GM20000 (cell line): ENCODE measurements around the gene ADARB2.

Source experiments
- DNase-seq: peaks from one replicate; pipeline ENCODE4 v3.0.0; 2012; ENCODE audit warnings: low spot score
- CTCF ChIP-seq: IDR thresholded peaks from 2 replicates; pipeline ENCODE4 v1.5.1; 2012; ENCODE audit warnings: mild to moderate bottlenecking, control low read depth; ENCODE audit errors: extremely low read depth, missing control alignments

Gene ADARB2

GRCh38 chr10:1658658-1659057 lies 78.7 kb downstream of the ADARB2 start:
- TF ChIP-seq CTCF = no peak
- no peak for DNase-seq

DNA sequence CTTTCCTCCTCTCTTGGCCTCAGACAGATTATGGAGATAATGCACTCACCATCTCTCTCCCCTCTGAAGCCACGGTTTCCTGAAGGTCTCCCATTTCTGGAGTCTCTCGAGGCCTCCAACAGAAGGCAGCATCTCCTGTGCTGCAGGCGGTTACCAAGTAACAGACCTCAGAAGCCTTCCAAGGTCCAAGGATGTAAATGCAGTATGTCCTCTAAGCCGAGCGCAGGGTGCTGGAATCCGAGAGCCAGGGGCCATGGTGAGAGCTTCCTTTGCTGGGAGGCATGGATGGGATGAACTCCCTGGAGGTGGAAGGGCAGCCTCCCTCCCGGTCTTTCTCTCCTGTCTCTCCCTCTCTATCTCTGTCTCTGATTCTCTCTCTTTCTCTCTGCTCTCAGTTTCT lies 79.8 kb downstream of the ADARB2 start:
- TF ChIP-seq CTCF = no peak
- no peak for DNase-seq

- no peak for DNase-seq
- TF ChIP-seq CTCF = no peak
Observed at GRCh38 chr10:1655367-1655766, 82.0 kb downstream of the ADARB2 start.

- TF ChIP-seq CTCF = no peak
- DNase-seq = no peak
Observed at GRCh38 chr10:1654811-1655356, 82.4 kb downstream of the ADARB2 start.

DNA sequence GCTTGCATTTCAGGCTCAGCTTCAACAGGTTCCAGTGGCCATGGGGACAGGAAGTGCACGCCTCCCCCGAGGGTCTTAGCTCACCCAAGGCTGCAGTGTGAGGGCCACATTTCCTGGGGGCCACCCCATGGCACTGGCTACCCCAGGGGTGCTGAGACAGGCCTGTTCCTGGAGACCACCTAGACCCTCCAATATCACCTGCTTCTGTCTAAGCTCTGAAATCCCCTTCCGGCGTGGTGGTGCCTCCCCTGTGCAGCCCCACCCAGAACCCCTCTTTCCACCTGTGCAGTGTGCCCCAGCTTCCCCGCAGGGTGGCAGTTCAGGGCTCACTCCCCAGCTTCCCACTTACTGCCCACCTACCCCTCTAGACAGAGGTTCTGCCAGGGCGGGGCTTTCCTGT lies 83.1 kb downstream of the ADARB2 start:
- TF ChIP-seq CTCF = no peak
- DNase-seq = no peak

DNA sequence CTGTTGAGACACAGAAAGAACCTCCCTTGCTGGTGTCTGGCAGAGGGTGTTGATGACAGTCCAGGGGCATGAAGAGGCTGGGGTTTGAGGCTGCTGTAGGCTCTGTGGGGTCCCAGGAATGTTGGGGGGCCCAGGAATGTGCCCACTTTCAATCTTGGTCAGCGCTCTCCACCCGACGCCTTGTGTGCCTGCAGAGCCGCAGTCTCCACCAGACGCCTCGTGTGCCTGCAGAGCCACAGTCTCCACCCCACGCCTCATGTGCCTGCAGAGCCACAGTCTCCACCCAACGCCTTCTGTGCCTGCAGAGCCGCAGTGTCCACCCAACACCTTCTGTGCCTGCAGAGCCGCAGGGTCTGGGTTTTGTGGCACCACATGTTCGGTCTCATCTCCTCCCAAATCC lies 84.0 kb downstream of the ADARB2 start:
- TF ChIP-seq CTCF = no peak
- DNase-seq = no peak

DNA sequence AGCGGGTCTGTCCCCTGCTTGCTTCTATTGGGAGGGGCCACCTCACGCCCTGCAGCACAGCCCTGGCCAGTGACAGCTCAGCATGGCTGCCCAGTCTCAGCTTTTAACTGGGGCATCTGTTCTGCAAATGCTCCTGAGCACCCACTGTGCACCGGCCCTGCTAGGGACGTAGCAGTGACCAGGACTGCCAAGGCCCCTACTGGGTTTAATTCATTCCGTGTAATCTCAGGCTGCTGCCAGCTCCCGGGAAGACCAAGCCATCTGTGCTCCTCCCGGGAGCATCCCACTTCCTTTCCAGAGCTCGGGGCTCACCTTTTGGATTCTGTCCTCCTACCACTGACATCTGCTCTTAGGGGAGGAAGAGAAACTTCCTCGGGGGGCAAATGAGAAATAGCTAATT lies 85.2 kb downstream of the ADARB2 start:
- DNase-seq = no peak

More for the DNA sequence above, 85.2 kb downstream of the ADARB2 start:
- TF ChIP-seq CTCF = no peak
